ENCODE results near the gene TRHDE.

DNA sequence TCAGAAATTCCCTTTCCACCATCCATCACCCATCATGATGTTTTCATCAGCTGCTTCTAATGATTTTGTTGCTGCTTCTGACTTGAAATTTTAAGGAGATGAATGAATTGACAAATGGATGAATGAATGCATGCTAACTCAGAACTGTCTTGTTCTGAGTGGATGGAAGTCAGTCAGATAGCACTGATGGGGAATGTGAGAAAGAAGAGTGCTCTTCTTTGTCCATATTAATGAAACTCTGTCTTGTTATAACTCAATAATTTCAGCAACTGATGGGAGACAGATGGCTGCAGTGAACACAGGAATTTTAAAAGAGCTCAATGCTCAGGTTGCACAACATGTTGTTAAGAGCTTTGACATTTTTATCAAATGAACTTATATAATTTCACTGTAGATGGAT is 422.0 kb downstream of the TRHDE start:
- TF ChIP-seq, protein P1, sequence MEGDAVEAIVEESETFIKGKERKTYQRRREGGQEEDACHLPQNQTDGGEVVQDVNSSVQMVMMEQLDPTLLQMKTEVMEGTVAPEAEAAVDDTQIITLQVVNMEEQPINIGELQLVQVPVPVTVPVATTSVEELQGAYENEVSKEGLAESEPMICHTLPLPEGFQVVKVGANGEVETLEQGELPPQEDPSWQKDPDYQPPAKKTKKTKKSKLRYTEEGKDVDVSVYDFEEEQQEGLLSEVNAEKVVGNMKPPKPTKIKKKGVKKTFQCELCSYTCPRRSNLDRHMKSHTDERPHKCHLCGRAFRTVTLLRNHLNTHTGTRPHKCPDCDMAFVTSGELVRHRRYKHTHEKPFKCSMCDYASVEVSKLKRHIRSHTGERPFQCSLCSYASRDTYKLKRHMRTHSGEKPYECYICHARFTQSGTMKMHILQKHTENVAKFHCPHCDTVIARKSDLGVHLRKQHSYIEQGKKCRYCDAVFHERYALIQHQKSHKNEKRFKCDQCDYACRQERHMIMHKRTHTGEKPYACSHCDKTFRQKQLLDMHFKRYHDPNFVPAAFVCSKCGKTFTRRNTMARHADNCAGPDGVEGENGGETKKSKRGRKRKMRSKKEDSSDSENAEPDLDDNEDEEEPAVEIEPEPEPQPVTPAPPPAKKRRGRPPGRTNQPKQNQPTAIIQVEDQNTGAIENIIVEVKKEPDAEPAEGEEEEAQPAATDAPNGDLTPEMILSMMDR (IDR thresholded peaks at IDR 0.05; ENCODE audit: extremely low read depth in 1 of 2, insufficient read depth in 1 of 2, low read depth in 1 of 2, low read length in 2 of 2): no peak
- no peak for TF ChIP-seq POLR2AphosphoS5 (IDR thresholded peaks at IDR 0.05; ENCODE audit: insufficient read depth, low read depth, low read length)
- TF ChIP-seq POLR2A (IDR thresholded peaks at IDR 0.05; ENCODE audit: low read depth, low read length): no peak
- no peak for TF ChIP-seq FOS (IDR thresholded peaks at IDR 0.05; ENCODE audit: borderline replicate concordance, insufficient read depth, low read length)
- TF ChIP-seq, protein P2, sequence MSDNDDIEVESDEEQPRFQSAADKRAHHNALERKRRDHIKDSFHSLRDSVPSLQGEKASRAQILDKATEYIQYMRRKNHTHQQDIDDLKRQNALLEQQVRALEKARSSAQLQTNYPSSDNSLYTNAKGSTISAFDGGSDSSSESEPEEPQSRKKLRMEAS (IDR thresholded peaks at IDR 0.05; ENCODE audit: insufficient read depth, insufficient read length): no peak
- no peak for TF ChIP-seq EZH2 (IDR thresholded peaks at IDR 0.05; ENCODE audit: borderline replicate concordance, low read depth, low read length, severe bottlenecking)
- no peak for TF ChIP-seq MYC (IDR thresholded peaks at IDR 0.05; ENCODE audit: low read depth, low read length)
- TF ChIP-seq GATA2 (IDR thresholded peaks at IDR 0.05; ENCODE audit: insufficient read depth, insufficient read length, low read depth, low read length): no peak
- no peak for TF ChIP-seq JUN (IDR thresholded peaks at IDR 0.05; ENCODE audit: borderline replicate concordance, insufficient read depth, insufficient read length, low read depth)
